NCI-H1417 treated with DMSO at 0.1 percent for 48 hours (cell line): ENCODE results near the gene FAM124A.

Experiments
- DNase-seq: peaks from one replicate; lab custom pipeline; 2025; lab: John Stamatoyannopoulos, UW

Gene FAM124A

DNA sequence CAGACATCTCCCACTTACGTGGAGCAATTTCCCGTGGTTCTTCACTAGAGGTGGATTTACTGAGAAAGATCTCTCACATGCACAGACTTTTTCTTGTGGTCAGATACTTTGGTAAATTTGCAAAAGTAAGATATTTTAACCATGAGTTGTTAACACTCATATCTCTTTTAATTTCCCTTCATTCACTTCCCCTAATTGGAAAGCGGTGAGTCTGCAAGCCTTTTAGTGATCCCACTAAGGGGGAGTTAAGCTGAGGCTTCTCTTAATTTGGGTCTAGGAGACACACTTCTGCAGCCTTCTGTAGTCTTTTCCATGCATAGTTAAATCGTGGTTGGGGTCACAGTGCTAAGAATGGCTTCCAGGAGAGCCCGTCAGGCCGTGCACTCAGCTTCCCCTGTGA is 86.6 kb downstream of the FAM124A start:
- DNase-seq = no peak

DNA sequence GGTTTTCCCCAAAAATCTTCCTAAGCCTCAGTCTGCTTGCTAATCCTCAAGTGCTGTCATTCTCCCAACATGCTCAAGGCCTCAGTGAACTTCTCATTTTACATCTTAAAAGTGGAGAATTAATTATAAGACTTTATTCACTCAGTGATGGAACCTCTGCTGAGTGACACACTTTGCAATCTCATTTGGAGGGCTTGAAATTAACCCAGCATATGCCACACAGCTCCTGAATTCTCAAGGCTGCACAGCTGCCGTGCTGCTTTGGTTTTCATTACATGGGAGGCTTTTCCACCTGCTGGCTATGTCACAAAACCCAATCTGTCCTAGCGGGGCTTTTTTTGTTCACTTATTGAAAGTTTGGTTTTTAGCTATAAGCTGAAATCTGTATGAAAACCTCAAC is 89.0 kb downstream of the FAM124A start:
- DNase-seq = no peak

GRCh38 chr13:51311957-51312520 is 89.8 kb downstream of the FAM124A start:
- DNase-seq = no peak

DNA sequence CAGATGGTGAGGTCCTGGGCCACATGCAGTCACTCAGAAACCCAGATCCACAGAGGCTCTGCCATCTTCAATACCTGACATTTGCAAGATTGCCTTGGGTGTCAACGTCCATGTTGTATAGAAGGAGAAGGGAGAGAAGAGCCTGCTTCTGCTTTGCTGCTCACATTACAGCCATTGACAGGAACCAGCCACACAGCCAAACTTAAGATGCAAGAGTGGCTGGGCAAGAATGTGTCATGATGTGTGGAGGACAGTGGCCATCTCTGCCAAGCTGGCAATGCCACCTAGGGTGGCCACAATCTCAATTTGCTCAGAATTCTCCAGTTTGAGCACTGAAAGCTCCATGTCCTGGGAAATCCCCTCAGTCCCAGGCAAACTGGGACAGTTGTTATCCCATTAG is 91.4 kb downstream of the FAM124A start:
- DNase-seq = no peak

GRCh38 chr13:51317262-51317661 is 95.1 kb downstream of the FAM124A start:
- no peak for DNase-seq

GRCh38 chr13:51318015-51318414 is 95.8 kb downstream of the FAM124A start:
- DNase-seq = no peak

DNA sequence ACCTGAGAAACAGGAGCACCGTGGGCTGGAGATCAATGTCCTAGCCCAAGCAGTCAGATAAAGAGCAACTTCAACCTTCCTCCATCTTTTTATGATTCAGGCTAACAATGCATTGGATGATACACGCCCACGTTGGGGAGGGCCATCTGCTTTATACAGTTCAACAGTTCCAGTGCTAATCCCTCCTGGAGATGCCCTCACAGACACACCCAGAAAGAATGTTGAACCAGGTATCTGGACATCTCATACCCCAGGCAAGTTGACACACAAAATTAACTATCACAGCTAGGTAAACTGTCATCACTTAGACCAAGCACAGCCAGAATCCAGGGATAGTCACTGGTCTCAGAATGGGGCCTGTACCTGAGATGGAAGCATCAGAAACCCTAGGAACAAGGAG is 96.7 kb downstream of the FAM124A start:
- DNase-seq = no peak

DNA sequence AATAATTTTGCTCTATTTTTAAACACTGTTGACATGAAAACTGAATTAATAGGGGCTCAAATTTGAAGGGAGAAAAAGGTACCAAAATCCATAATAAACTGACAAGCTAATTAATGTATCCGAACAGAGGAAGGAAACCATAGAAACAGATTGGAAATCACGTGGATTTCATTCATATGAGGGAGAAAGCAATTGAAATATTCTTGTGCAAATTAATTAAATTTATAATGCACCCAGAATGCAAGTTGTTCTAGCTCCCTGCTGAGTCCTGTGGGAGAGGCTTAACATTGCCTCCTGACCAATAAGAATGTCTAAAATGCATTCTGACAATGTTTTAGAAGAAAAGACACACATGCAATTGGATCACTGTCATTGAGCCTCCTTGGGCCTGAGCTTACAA is 99.6 kb downstream of the FAM124A start:
- no peak for DNase-seq

DNA sequence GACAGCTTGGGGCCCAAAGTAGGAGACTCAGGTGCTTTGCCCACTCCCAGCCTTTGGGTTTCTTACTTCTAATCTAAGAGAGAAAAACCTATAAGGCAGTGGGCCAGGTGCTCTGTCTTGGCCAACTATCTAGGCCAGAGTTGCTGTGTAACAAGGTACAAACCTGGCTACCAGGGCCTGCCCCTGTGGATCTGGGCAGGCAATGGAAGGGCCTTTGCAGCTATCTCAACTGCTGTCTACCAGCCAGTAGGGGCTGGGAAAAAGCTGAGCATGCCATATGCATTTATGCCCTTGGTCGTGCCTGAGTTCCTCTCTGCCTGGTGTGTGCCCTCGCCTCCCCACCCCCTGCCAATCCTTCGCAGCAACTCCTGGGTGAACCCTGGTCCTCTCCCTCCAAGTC is 100.6 kb downstream of the FAM124A start:
- DNase-seq = no peak

- DNase-seq = no peak
These were observed 101.8 kb downstream of the FAM124A start for GRCh38 chr13:51323824-51324511.

GRCh38 chr13:51324714-51325420 is 102.7 kb downstream of the FAM124A start:
- no peak for DNase-seq

DNA sequence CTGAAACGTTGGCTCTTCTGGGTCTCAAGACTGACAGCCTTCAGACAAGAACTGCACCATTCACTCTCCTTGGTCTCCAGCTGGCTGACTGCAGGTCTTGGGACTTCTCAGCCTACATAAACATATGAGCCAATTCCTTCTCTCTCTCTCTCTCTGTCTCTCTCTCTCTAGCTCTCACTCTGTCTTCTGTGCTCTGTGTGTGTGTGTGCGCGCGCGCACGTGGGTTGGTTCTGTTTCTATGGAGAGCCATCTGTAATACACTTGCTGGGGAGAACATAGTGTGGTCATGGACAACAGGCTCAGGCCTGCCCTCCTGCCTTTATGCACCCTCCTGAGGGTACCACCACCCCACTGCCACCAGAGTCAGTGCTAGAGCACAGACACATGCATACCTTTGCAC is 103.6 kb downstream of the FAM124A start:
- no peak for DNase-seq

- DNase-seq = no peak
These were observed 104.6 kb downstream of the FAM124A start for GRCh38 chr13:51326777-51327176.

GRCh38 chr13:51327961-51328360 is 105.8 kb downstream of the FAM124A start:
- DNase-seq = no peak

DNA sequence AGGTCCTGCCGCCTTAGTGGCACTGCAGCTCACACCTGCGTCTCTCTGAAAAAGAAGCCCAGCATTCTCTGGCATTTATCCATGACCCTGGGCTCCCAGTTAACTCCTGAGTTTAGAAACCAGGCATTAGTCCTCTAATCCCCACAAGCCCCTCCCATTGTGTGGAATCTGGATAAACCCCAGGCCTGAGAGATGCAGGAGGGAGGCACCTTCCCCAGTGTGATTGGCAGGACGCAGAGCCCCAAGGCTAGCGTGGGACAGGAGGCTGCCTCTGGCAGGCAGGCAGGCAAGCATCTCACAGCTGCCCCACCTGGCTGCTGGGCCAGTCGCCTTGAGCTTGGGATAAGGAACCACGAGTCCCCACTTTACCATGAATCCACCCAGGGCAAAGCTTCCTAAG is 106.3 kb downstream of the FAM124A start:
- no peak for DNase-seq

DNA sequence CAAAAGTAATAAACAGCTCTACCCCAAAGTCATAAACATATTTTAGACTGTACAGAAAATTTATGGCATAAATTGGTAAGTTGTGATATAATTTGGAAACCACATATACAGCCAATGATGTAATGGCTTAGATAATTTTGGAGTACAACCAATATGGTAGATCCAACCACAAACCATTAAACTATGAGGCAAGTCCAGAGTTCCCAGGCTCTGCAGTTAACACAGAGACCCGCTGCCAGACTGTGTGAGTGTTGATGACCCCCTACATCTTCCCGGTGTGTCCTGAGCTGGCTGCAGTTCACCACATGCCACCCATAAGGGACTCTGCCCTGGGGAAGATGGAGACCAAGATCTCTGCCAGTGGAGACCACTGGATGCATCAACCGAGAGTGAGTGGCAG is 107.4 kb downstream of the FAM124A start:
- DNase-seq = no peak

DNA sequence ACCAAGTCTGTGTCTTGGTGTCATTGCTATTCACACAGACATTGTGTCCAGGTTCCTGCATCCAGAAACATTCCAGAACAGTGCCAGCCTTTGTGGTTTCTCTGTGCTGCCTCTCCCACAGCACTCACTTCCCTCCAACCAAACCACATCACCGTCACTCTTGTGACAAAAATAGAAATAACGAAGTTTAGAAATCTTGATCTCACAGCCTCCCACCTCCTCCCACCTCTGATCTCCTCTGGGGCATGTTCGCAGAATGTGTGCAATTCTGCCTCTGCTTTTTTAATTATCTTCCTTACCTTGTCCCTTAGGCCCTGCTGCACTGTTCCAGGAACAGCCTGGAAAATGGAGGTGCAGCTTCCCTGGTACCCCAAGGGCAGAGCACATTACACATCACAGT is 108.6 kb downstream of the FAM124A start:
- DNase-seq = no peak

- no peak for DNase-seq
These were observed 109.2 kb downstream of the FAM124A start for GRCh38 chr13:51331354-51331861.

- no peak for DNase-seq
These were observed 110.6 kb downstream of the FAM124A start for GRCh38 chr13:51332566-51333361.

GRCh38 chr13:51333421-51333820 is 111.2 kb downstream of the FAM124A start:
- DNase-seq = no peak

- no peak for DNase-seq
These were observed 111.6 kb downstream of the FAM124A start for GRCh38 chr13:51333826-51334225.
